Measurements from ENCODE around the gene CITED4. TPM values are rescaled to one million over a fixed set of nuclear protein-coding genes. Genes with fewer than 3 reads are reported as not detected.

The CITED4 gene
- total RNA-seq, 1 donor from 2014 or later = 0.98 TPM

GRCh38 chr1:40878906-40879305 lies 16.7 kb upstream of the CITED4 start:
- Mint-ChIP-seq H3K9me3 (peaks cover 9% of the 10 kb centered on the region), H3K27me3 (peaks cover 17% of the 10 kb centered on the region), H3K4me1 (peaks cover 6% of the 10 kb centered on the region), H3K36me3 (ENCODE audit: low read depth) (no peaks in the 10 kb centered on the region), H3K27ac (no peak overlapping the region), H3K4me3 (no peak overlapping the region)
- no peak for TF ChIP-seq CTCF (IDR thresholded peaks at IDR 0.05)
- no peak for ATAC-seq (ENCODE audit: low read depth)
- POLR2A ChIA-PET = no interaction called here
- intact Hi-C loops (cut with micrococcal nuclease) = no loop called here
- CTCF ChIA-PET = no interaction called here
- no peak for DNase-seq

GRCh38 chr1:40877698-40878097 lies 15.5 kb upstream of the CITED4 start:
- H3K27ac Mint-ChIP-seq = no peak overlapping the region
- DNase-seq (no peak), ATAC-seq (ENCODE audit: low read depth) (no peak)
- peaks cover 9% of the 10 kb centered on the region for H3K9me3 Mint-ChIP-seq
- no peak for TF ChIP-seq CTCF (IDR thresholded peaks at IDR 0.05)
- no peak overlapping the region for H3K4me3 Mint-ChIP-seq
- intact Hi-C loops (cut with micrococcal nuclease) = no loop called here
- H3K36me3 Mint-ChIP-seq (ENCODE audit: low read depth) = no peaks in the 10 kb centered on the region
- H3K4me1 Mint-ChIP-seq = peaks cover 4% of the 10 kb centered on the region
- H3K27me3 Mint-ChIP-seq = peaks cover 21% of the 10 kb centered on the region
- ChIA-PET CTCF (no interaction called here), POLR2A (no interaction called here)

GRCh38 chr1:40876891-40877290 lies 14.7 kb upstream of the CITED4 start:
- Mint-ChIP-seq H3K4me3 (no peak overlapping the region), H3K9me3 (peaks cover 6% of the 10 kb centered on the region), H3K27me3 (peaks cover 20% of the 10 kb centered on the region), H3K4me1 (peaks cover 4% of the 10 kb centered on the region), H3K36me3 (ENCODE audit: low read depth) (no peaks in the 10 kb centered on the region), H3K27ac (no peak overlapping the region)
- no peak for TF ChIP-seq CTCF (IDR thresholded peaks at IDR 0.05)
- ATAC-seq (ENCODE audit: low read depth) (no peak), DNase-seq (no peak)
- CTCF ChIA-PET = no interaction called here
- intact Hi-C loops (cut with micrococcal nuclease) = no loop called here
- POLR2A ChIA-PET = no interaction called here

- Mint-ChIP-seq H3K27ac (no peak overlapping the region), H3K27me3 (peaks cover 20% of the 10 kb centered on the region), H3K4me1 (peaks cover 4% of the 10 kb centered on the region), H3K9me3 (peaks cover 6% of the 10 kb centered on the region), H3K36me3 (ENCODE audit: low read depth) (no peaks in the 10 kb centered on the region), H3K4me3 (no peak overlapping the region)
- no peak for DNase-seq
- ChIA-PET POLR2A (interaction anchor here (1.1 kb wide), 1 partner anchor 231 kb away, joined by 3 read pairs; no protein-coding TSS in a partner anchor), CTCF (no interaction called here)
- no peak for ATAC-seq (ENCODE audit: low read depth)
- TF ChIP-seq CTCF (IDR thresholded peaks at IDR 0.05) = no peak
- intact Hi-C loops (cut with micrococcal nuclease) = no loop called here
Measured at GRCh38 chr1:40876436-40876761, 14.2 kb upstream of the CITED4 start.

GRCh38 chr1:40873863-40874472 lies 11.8 kb upstream of the CITED4 start:
- TF ChIP-seq CTCF (IDR thresholded peaks at IDR 0.05) = no peak
- H3K36me3 Mint-ChIP-seq (ENCODE audit: low read depth) = no peaks in the 10 kb centered on the region
- intact Hi-C loops (cut with micrococcal nuclease) = no loop called here
- peaks cover 4% of the 10 kb centered on the region for H3K4me1 Mint-ChIP-seq
- DNase-seq = no peak
- POLR2A ChIA-PET = interaction anchor here (0.6 kb wide), 1 partner anchor 342 kb away, joined by 4 read pairs; no protein-coding TSS in a partner anchor
- CTCF ChIA-PET = no interaction called here
- ATAC-seq (ENCODE audit: low read depth) = no peak
- peaks cover 19% of the 10 kb centered on the region for H3K27me3 Mint-ChIP-seq
- no peak overlapping the region for H3K4me3 Mint-ChIP-seq
- no peak overlapping the region for H3K27ac Mint-ChIP-seq
- H3K9me3 Mint-ChIP-seq = peaks cover 12% of the 10 kb centered on the region

All from activated B cell treated with CpG ODN at 0.5 μM for 24 hours (primary cell).